HG02981 (cell line): ENCODE results near the gene SLC4A5.
"Not testable (repeated sequence)": the region's sequence is repeated elsewhere in the genome, so short reads cannot be mapped to it uniquely, and the experiment has no call there.

Source experiments
- ATAC-seq: cut with Tn5 transposase; IDR thresholded peaks from one replicate; pipeline ENCODE4 v1.9.1; 2021; ENCODE audit warnings: mild to moderate bottlenecking, moderate library complexity; ENCODE audit not compliant: unreplicated experiment

The SLC4A5 gene

GRCh38 chr2:74368499-74368898 lies 25.3 kb upstream of the SLC4A5 start:
- no peak for ATAC-seq

- ATAC-seq, result no peak
Observed at GRCh38 chr2:74367789-74368188, 24.6 kb upstream of the SLC4A5 start.

GRCh38 chr2:74366036-74366435 lies 22.8 kb upstream of the SLC4A5 start:
- no peak for ATAC-seq

- no peak for ATAC-seq
Observed at GRCh38 chr2:74364533-74365505, 21.6 kb upstream of the SLC4A5 start.

GRCh38 chr2:74361327-74361726 lies 18.1 kb upstream of the SLC4A5 start:
- no peak for ATAC-seq

- no peak for ATAC-seq
Observed at GRCh38 chr2:74357627-74358026, 14.4 kb upstream of the SLC4A5 start.

- no peak for ATAC-seq
Observed at GRCh38 chr2:74349889-74350288, 6.7 kb upstream of the SLC4A5 start.

GRCh38 chr2:74347742-74348141 lies 4.5 kb upstream of the SLC4A5 start:
- ATAC-seq, result no peak

- ATAC-seq, result no peak
Observed at GRCh38 chr2:74347303-74347702, 4.1 kb upstream of the SLC4A5 start.

GRCh38 chr2:74345272-74345943 lies 2.2 kb upstream of the SLC4A5 start:
- no peak for ATAC-seq

- ATAC-seq, result not testable (repeated sequence)
Observed at GRCh38 chr2:74336227-74336626, 7.0 kb downstream of the SLC4A5 start.

- no peak for ATAC-seq
Observed at GRCh38 chr2:74334931-74335333, 8.3 kb downstream of the SLC4A5 start.

GRCh38 chr2:74333896-74334586 lies 9.2 kb downstream of the SLC4A5 start:
- ATAC-seq, result no peak

GRCh38 chr2:74333175-74333574 lies 10.0 kb downstream of the SLC4A5 start:
- ATAC-seq, result no peak

GRCh38 chr2:74332550-74333174 lies 10.6 kb downstream of the SLC4A5 start:
- ATAC-seq, result no peak

GRCh38 chr2:74328573-74328972 lies 14.6 kb downstream of the SLC4A5 start:
- no peak for ATAC-seq

GRCh38 chr2:74328074-74328473 lies 15.1 kb downstream of the SLC4A5 start:
- no peak for ATAC-seq

- no peak for ATAC-seq
Observed at GRCh38 chr2:74327627-74328026, 15.6 kb downstream of the SLC4A5 start.

GRCh38 chr2:74327199-74327598 lies 16.0 kb downstream of the SLC4A5 start:
- no peak for ATAC-seq

GRCh38 chr2:74325815-74326214 lies 17.4 kb downstream of the SLC4A5 start:
- no peak for ATAC-seq

- ATAC-seq, result no peak
Observed at GRCh38 chr2:74321737-74322136, 21.5 kb downstream of the SLC4A5 start.
